ENCODE measurements around the gene ECSIT. TPM values are rescaled to one million over a fixed set of nuclear protein-coding genes. Genes with fewer than 3 reads are reported as not detected.

The ECSIT gene
- total RNA-seq, 1 experiment from 2014 or later: 52.8 TPM

DNA sequence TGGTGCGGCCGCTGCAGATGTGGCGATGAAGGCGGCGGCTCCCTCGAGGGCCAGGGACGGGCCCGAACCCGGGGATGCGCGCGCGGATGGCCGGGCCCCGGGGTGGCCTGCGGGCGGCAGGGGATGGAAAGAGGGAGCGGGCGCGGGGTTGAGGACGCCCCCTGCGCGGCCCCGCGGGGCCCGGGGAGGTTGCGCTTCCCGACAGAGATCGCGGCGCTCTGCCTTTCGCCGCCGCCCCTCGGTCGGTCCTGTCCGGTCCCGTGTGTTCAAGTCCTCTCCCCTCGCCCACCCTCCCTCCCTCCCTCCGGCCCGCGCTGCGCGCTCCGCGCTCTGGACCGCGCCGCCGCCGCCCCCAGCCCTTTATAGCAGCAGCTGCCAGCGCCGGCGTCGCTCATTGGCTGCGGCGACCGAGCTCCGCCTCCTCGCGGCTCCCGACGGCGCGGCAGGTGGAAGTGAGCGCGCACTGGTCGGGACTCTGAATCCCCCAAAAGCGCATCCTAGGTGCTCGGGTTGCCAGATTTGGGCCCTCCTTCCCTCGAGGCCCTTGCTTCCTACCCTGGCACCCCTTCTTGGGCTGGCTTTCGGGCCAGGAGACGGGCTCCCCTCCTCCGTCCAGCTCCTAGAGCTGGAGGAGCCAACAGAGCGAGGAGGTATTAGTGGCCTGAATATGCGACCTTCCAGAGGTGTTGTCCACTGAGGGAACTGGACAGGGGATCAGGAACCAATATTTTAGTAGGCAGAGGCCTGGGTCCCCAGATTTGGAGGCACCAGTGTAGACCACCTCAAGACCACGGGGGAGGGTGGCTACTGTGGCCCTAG, 48.0 kb downstream of the ECSIT start, which contains the start of gene ELAVL3 (continued):
- TF ChIP-seq, protein P1, sequence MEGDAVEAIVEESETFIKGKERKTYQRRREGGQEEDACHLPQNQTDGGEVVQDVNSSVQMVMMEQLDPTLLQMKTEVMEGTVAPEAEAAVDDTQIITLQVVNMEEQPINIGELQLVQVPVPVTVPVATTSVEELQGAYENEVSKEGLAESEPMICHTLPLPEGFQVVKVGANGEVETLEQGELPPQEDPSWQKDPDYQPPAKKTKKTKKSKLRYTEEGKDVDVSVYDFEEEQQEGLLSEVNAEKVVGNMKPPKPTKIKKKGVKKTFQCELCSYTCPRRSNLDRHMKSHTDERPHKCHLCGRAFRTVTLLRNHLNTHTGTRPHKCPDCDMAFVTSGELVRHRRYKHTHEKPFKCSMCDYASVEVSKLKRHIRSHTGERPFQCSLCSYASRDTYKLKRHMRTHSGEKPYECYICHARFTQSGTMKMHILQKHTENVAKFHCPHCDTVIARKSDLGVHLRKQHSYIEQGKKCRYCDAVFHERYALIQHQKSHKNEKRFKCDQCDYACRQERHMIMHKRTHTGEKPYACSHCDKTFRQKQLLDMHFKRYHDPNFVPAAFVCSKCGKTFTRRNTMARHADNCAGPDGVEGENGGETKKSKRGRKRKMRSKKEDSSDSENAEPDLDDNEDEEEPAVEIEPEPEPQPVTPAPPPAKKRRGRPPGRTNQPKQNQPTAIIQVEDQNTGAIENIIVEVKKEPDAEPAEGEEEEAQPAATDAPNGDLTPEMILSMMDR (IDR thresholded peaks at IDR 0.05 in 2 of 3, conservative IDR thresholded peaks at IDR 0.05 in 1 of 3; ENCODE audit: borderline replicate concordance in 1 of 3, insufficient read depth in 1 of 3, low read depth in 2 of 3, low read length in 2 of 3): no peak
- TF ChIP-seq YY1 (IDR thresholded peaks at IDR 0.05; ENCODE audit: extremely low read depth, insufficient replicate concordance, low read depth, low read length): no peak
- TF ChIP-seq ATF3 (IDR thresholded peaks at IDR 0.05): no peak
- no peak for TF ChIP-seq SIN3A (IDR thresholded peaks at IDR 0.05; ENCODE audit: low read depth)
- TF ChIP-seq POLR2A (IDR thresholded peaks at IDR 0.05; ENCODE audit: borderline replicate concordance, extremely low read depth, insufficient read depth, insufficient read length): no peak
- TF ChIP-seq FOSL1 (IDR thresholded peaks at IDR 0.05; ENCODE audit: low read depth): no peak
- TF ChIP-seq RAD21 (IDR thresholded peaks at IDR 0.05; ENCODE audit: low read depth): no peak

GRCh38 chr19:11479898-11480714, 48.8 kb downstream of the ECSIT start:
- ChIA-PET POLR2A (no interaction called here), CTCF (no interaction called here)
- H3K4me2 ChIP-seq (ENCODE audit: low read length): no peak overlapping the region
- TF ChIP-seq, protein P2, sequence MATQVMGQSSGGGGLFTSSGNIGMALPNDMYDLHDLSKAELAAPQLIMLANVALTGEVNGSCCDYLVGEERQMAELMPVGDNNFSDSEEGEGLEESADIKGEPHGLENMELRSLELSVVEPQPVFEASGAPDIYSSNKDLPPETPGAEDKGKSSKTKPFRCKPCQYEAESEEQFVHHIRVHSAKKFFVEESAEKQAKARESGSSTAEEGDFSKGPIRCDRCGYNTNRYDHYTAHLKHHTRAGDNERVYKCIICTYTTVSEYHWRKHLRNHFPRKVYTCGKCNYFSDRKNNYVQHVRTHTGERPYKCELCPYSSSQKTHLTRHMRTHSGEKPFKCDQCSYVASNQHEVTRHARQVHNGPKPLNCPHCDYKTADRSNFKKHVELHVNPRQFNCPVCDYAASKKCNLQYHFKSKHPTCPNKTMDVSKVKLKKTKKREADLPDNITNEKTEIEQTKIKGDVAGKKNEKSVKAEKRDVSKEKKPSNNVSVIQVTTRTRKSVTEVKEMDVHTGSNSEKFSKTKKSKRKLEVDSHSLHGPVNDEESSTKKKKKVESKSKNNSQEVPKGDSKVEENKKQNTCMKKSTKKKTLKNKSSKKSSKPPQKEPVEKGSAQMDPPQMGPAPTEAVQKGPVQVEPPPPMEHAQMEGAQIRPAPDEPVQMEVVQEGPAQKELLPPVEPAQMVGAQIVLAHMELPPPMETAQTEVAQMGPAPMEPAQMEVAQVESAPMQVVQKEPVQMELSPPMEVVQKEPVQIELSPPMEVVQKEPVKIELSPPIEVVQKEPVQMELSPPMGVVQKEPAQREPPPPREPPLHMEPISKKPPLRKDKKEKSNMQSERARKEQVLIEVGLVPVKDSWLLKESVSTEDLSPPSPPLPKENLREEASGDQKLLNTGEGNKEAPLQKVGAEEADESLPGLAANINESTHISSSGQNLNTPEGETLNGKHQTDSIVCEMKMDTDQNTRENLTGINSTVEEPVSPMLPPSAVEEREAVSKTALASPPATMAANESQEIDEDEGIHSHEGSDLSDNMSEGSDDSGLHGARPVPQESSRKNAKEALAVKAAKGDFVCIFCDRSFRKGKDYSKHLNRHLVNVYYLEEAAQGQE (IDR thresholded peaks at IDR 0.05; ENCODE audit: low read depth): no peak
- no peak for TF ChIP-seq RAD21 (IDR thresholded peaks at IDR 0.05; ENCODE audit: low read depth)
- TF ChIP-seq EGR1 (IDR thresholded peaks at IDR 0.05; ENCODE audit: low read depth): no peak
- TF ChIP-seq ELF1 (IDR thresholded peaks at IDR 0.05; ENCODE audit: borderline replicate concordance, low read depth): no peak
- no peak for TF ChIP-seq YY1 (IDR thresholded peaks at IDR 0.05; ENCODE audit: extremely low read depth, insufficient replicate concordance, low read depth, low read length)
- TF ChIP-seq CEBPB (IDR thresholded peaks at IDR 0.05; ENCODE audit: low read depth): no peak
- no peak for TF ChIP-seq ZNF274 (IDR thresholded peaks at IDR 0.05; ENCODE audit: low read depth, low read length)
- TF ChIP-seq SP1 (IDR thresholded peaks at IDR 0.05; ENCODE audit: low read depth): no peak
- TF ChIP-seq, protein P3, sequence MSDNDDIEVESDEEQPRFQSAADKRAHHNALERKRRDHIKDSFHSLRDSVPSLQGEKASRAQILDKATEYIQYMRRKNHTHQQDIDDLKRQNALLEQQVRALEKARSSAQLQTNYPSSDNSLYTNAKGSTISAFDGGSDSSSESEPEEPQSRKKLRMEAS (IDR thresholded peaks at IDR 0.05): no peak
- TF ChIP-seq TCF7L2 (IDR thresholded peaks at IDR 0.05; ENCODE audit: borderline replicate concordance, extremely low read depth, insufficient read depth, insufficient read length): no peak

More at GRCh38 chr19:11479898-11480714, 48.8 kb downstream of the ECSIT start:
- no peak overlapping the region for H3K9ac ChIP-seq (ENCODE audit: low read length)
- no peak for DNase-seq (ENCODE audit: low read depth, low spot score)
- no peaks in the 10 kb centered on the region for H3K9me2 ChIP-seq (ENCODE audit: insufficient read depth)
- peaks cover 0 to 12% of the 10 kb centered on the region in 2 experiments; a peak in 2 of 4 replicates for H3K4me1 ChIP-seq (ENCODE audit: control insufficient read depth in 1 of 2, insufficient read depth in 2 of 2, low read length in 2 of 2)
- no peaks in the 10 kb centered on the region for H4K20me1 ChIP-seq (ENCODE audit: insufficient read depth)
- ATAC-seq: no peak
- H2AFZ ChIP-seq (ENCODE audit: low read depth, low read length, poor library complexity, severe bottlenecking): no peak overlapping the region
- H3K9me3 ChIP-seq (ENCODE audit: control insufficient read depth in 1 of 2, insufficient read depth in 1 of 2, low read depth in 1 of 2, low read length in 2 of 2): no peaks in the 10 kb centered on the region
- intact Hi-C loops (cut with micrococcal nuclease): no loop called here
- H3K36me3 ChIP-seq (ENCODE audit: control insufficient read depth in 1 of 2, insufficient read depth in 2 of 2, low read length in 2 of 2): no peaks in the 10 kb centered on the region
- H3K27me3 ChIP-seq (ENCODE audit: insufficient read depth, low read length): no peaks in the 10 kb centered on the region
- BruUV-seq (replicated peaks): no TSS peak
- H3K79me2 ChIP-seq (ENCODE audit: insufficient read depth, low read length): no peaks in the 10 kb centered on the region
- no peak overlapping the region for H3K4me3 ChIP-seq (replicated peaks in 1 of 2; ENCODE audit: low read depth in 1 of 2, low read length in 2 of 2)
- RAD21 ChIA-PET (ENCODE audit: low non-redundant PET in 1 of 2, low total read pairs in 2 of 2, uncharacterized antibody in 2 of 2, unreplicated experiment in 2 of 2): no interaction called here
- no peak overlapping the region for H3K27ac ChIP-seq (ENCODE audit: low read depth, low read length)
